Measurements from ENCODE around the gene CST4.

DNA sequence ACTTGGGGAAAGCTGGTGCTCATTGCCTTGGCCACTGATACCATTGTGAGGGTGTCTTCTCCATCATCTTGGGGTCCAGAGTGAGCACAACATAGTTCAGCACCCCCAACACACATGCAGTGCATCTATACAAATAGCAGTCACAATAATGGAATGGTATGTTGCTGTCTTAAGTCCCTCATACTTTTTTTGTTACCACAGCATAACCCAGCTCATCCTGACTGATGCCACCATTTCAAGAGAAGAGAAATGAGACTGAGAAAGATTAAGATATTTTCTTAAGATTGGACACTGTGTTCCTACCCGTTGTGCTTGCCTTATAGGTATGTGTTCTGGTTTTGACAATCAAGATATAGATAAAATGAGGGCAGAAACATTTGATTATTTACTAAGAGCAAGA, 15.6 kb downstream of the CST4 start:
- TF ChIP-seq CTCF (IDR thresholded peaks at IDR 0.05; ENCODE audit: poor library complexity) (no peak), EZH2 (IDR thresholded peaks at IDR 0.05; ENCODE audit: borderline replicate concordance) (no peak), EZH2phosphoT487 (IDR thresholded peaks at IDR 0.05; ENCODE audit: low read depth, severe bottlenecking, unreplicated experiment) (no peak)

Measured in hepatocyte (in vitro differentiated cells).